ENCODE results near the gene PRKAR1B. TPM values are rescaled to one million over a fixed set of nuclear protein-coding genes. Genes with fewer than 3 reads are reported as not detected.

PRKAR1B gene
- total and polyA plus RNA-seq, 2 donors (not counting 1 experiment from before 2014, with no cell fraction given) = 4.5 to 8.6 TPM

- Histone ChIP-seq H3K9ac (ENCODE audit: low read length) (no peak overlapping the region), H3K4me1 (ENCODE audit: control insufficient read depth in 2 of 2, insufficient read depth in 2 of 2, low read length in 2 of 2) (peaks cover 4 to 7% of the 10 kb centered on the region in 2 donors), H2AFZ (ENCODE audit: insufficient read depth, low read depth, low read length, poor library complexity, severe bottlenecking) (no peak overlapping the region), H4K20me1 (ENCODE audit: control insufficient read depth, insufficient read depth, low read length, poor library complexity, severe bottlenecking) (no peaks in the 10 kb centered on the region), H3K4me2 (replicated peaks; ENCODE audit: low read depth, low read length, poor library complexity, severe bottlenecking) (no peak overlapping the region), H3K4me3 (ENCODE audit: control extremely low read depth in 1 of 5, extremely low read depth in 1 of 5, insufficient read depth in 1 of 5, low read depth in 2 of 5, low read length in 4 of 5) (no peak overlapping the region), H3K36me3 (replicated peaks in 1 of 2; ENCODE audit: control extremely low read depth in 1 of 2, control insufficient read depth in 1 of 2, extremely low read depth in 1 of 2, insufficient read depth in 2 of 2, low read length in 1 of 2) (no peaks in the 10 kb centered on the region), H3K27ac (ENCODE audit: low read length in 2 of 2) (no peak overlapping the region), H3K79me2 (ENCODE audit: control insufficient read depth, insufficient read depth, low read length) (no peaks in the 10 kb centered on the region), H3K27me3 (replicated peaks in 1 of 4; ENCODE audit: control extremely low read depth in 1 of 4, control insufficient read depth in 3 of 4, insufficient read depth in 4 of 4, low read length in 3 of 4) (peaks cover 0 to 5% (median 0%) of the 10 kb centered on the region in 4 experiments), H3K9me3 (ENCODE audit: control extremely low read depth in 1 of 3, control insufficient read depth in 2 of 3, insufficient read depth in 1 of 3, low read length in 2 of 3) (no peaks in the 10 kb centered on the region)
- no peak for DNase-seq
- TF ChIP-seq, protein P1, sequence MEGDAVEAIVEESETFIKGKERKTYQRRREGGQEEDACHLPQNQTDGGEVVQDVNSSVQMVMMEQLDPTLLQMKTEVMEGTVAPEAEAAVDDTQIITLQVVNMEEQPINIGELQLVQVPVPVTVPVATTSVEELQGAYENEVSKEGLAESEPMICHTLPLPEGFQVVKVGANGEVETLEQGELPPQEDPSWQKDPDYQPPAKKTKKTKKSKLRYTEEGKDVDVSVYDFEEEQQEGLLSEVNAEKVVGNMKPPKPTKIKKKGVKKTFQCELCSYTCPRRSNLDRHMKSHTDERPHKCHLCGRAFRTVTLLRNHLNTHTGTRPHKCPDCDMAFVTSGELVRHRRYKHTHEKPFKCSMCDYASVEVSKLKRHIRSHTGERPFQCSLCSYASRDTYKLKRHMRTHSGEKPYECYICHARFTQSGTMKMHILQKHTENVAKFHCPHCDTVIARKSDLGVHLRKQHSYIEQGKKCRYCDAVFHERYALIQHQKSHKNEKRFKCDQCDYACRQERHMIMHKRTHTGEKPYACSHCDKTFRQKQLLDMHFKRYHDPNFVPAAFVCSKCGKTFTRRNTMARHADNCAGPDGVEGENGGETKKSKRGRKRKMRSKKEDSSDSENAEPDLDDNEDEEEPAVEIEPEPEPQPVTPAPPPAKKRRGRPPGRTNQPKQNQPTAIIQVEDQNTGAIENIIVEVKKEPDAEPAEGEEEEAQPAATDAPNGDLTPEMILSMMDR (IDR thresholded peaks at IDR 0.05) = no peak
- TF ChIP-seq EZH2 (IDR thresholded peaks at IDR 0.05; ENCODE audit: borderline replicate concordance, insufficient read depth, low read depth, low read length, poor library complexity, severe bottlenecking) = no peak
- Mint-ChIP-seq H3K27me3 (peaks cover 5% of the 10 kb centered on the region), H3K27ac (peak overlapping the region; percentile 26), H3K9me3 (ENCODE audit: insufficient read depth) (no peaks in the 10 kb centered on the region), H3K4me3 (peak overlapping the region; percentile 41), H3K4me1 (peaks cover 12% of the 10 kb centered on the region)
- ATAC-seq (ENCODE audit: low read depth) = no peak
- CTCF ChIA-PET = no interaction called here
- POLR2A ChIA-PET = no interaction called here
- WGBS (ENCODE audit: insufficient coverage) = 98% methylated on average over 10 of the region's 14 CpGs
- intact Hi-C loops (cut with micrococcal nuclease) = no loop called here
Observed at GRCh38 chr7:710161-710560, 16.9 kb downstream of the PRKAR1B start.

DNA sequence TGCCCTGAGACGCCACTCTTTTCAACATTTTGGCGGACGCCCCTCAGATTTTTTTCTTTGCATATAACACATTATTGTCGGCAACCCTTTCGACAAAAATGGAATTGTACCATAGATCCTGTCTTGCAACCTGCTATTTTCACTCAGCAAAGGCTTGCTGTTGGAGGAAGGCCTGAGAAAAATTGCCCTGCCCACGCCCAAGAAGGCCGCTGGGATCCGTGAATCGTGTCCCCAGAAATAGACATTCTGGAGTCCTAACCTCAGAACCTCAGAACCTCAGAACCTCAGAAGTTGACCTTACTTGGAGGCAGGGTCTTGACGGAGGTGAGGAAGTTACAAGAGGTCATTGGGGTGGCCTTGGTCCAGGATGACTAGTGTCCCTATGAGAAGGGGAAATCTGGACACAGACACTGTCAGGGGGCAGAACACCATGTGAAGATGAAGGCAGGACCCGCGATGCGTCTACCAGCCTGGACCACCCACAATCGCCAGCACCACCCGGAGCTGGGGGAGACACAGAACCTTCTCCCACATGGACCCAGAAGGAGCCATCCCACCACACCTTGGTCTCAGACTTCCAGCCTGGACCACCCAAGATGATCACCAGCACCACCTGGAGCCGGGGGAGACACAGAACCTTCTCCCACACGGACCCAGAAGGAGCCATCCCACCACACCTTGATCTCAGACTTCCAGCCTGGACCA lies 19.6 kb downstream of the PRKAR1B start:
- H3K27me3 ChIP-seq (replicated peaks in 1 of 4; ENCODE audit: control extremely low read depth in 1 of 4, control insufficient read depth in 3 of 4, insufficient read depth in 4 of 4, low read length in 3 of 4) = no peaks in the 10 kb centered on the region
- no peak overlapping the region for H3K4me3 ChIP-seq (ENCODE audit: control extremely low read depth in 1 of 5, extremely low read depth in 1 of 5, insufficient read depth in 1 of 5, low read depth in 2 of 5, low read length in 4 of 5)
- Mint-ChIP-seq H3K9me3 (ENCODE audit: insufficient read depth) (peaks cover 4% of the 10 kb centered on the region), H3K27ac (no peak overlapping the region), H3K4me3 (no peak overlapping the region), H3K27me3 (no peaks in the 10 kb centered on the region), H3K4me1 (no peaks in the 10 kb centered on the region)
- H4K20me1 ChIP-seq (ENCODE audit: control insufficient read depth, insufficient read depth, low read length, poor library complexity, severe bottlenecking) = no peaks in the 10 kb centered on the region
- no peak overlapping the region for H2AFZ ChIP-seq (ENCODE audit: insufficient read depth, low read depth, low read length, poor library complexity, severe bottlenecking)
- H3K9me3 ChIP-seq (ENCODE audit: control extremely low read depth in 1 of 3, control insufficient read depth in 2 of 3, insufficient read depth in 1 of 3, low read length in 2 of 3) = peaks cover 0 to 12% (median 2%) of the 10 kb centered on the region in 3 donors
- ATAC-seq (ENCODE audit: low read depth) = no peak
- H3K4me2 ChIP-seq (replicated peaks; ENCODE audit: low read depth, low read length, poor library complexity, severe bottlenecking) = no peak overlapping the region
- TF ChIP-seq EZH2 (IDR thresholded peaks at IDR 0.05; ENCODE audit: borderline replicate concordance, insufficient read depth, low read depth, low read length, poor library complexity, severe bottlenecking) = no peak
- H3K9ac ChIP-seq (ENCODE audit: low read length) = no peak overlapping the region
- 99% methylated on average over 16 of the region's 17 CpGs for WGBS (ENCODE audit: insufficient coverage)
- H3K79me2 ChIP-seq (ENCODE audit: control insufficient read depth, insufficient read depth, low read length) = no peaks in the 10 kb centered on the region
- intact Hi-C loops (cut with micrococcal nuclease) = no loop called here
- CTCF ChIA-PET = no interaction called here
- DNase-seq = no peak
- H3K4me1 ChIP-seq (ENCODE audit: control insufficient read depth in 2 of 2, insufficient read depth in 2 of 2, low read length in 2 of 2) = peaks cover 0 to 3% of the 10 kb centered on the region in 2 donors
- no peak overlapping the region for H3K27ac ChIP-seq (ENCODE audit: low read length in 2 of 2)
- H3K36me3 ChIP-seq (replicated peaks in 1 of 2; ENCODE audit: control extremely low read depth in 1 of 2, control insufficient read depth in 1 of 2, extremely low read depth in 1 of 2, insufficient read depth in 2 of 2, low read length in 1 of 2) = no peaks in the 10 kb centered on the region
- POLR2A ChIA-PET = no interaction called here

Measured in B cell (primary cell).